Spleen (tissue), 11 donors: ENCODE data around the gene CTNNA2. TPM values are rescaled to one million over a fixed set of nuclear protein-coding genes. Genes with fewer than 3 reads are reported as not detected.

Experiments
- DNase-seq: peaks from one replicate; pipeline ENCODE4 v3.0.0-alpha.2; 2020
- H3K27ac ChIP-seq, 8 donors: fragments of 200-600 bp; sonication (generic) in 7 of 8; 1 replicate in 4 of 8; 2 replicates in 4 of 8; pipeline versions ENCODE4 v1.5.0 to v1.8.0; 2016 to 2021; ENCODE audit warnings: inconsistent platforms in 4 of 8, mild to moderate bottlenecking in 4 of 8, moderate library complexity in 1 of 8
- H3K27me3 ChIP-seq, 7 donors: fragments of 200-600 bp; sonication (generic) in 6 of 7; replicated peaks in 1 of 7; 1 replicate in 4 of 7; 2 replicates in 3 of 7; pipeline versions ENCODE4 v1.5.0 to v1.8.0; 2016 to 2021; ENCODE audit warnings: inconsistent platforms in 3 of 7, mild to moderate bottlenecking in 1 of 7
- H3K36me3 ChIP-seq, 6 donors: fragments of 200-600 bp; sonication (generic) in 5 of 6; 1 replicate in 4 of 6; 2 replicates in 2 of 6; pipeline versions ENCODE4 v1.5.0 to v1.8.0; 2016 to 2021; ENCODE audit warnings: inconsistent platforms in 2 of 6
- H3K4me1 ChIP-seq, 6 donors: fragments of 200-600 bp; sonication (generic) in 5 of 6; 1 replicate in 3 of 6; 2 replicates in 3 of 6; pipeline versions ENCODE4 v1.5.0 to v1.8.0; 2016 to 2021; ENCODE audit warnings: inconsistent platforms in 3 of 6
- H3K4me3 ChIP-seq, 8 donors: fragments of 200-600 bp; sonication (generic) in 7 of 8; 1 replicate in 4 of 8; 2 replicates in 4 of 8; pipeline versions ENCODE4 v1.5.0 to v1.8.0; 2016 to 2021; ENCODE audit warnings: inconsistent platforms in 4 of 8, mild to moderate bottlenecking in 4 of 8, moderate library complexity in 2 of 8
- H3K9me3 ChIP-seq, 8 donors: fragments of 200-600 bp; sonication (generic) in 7 of 8; 1 replicate in 4 of 8; 2 replicates in 4 of 8; pipeline versions ENCODE4 v1.5.0 to v1.8.0; 2016 to 2021; ENCODE audit warnings: inconsistent platforms in 4 of 8
- POLR2A ChIP-seq, 3 donors: fragments of 450-650 bp; IDR thresholded peaks; one replicate each; pipeline ENCODE4 v1.5.1; 2017; ENCODE audit warnings: antibody characterized with exemption in 3 of 3, mild to moderate bottlenecking in 1 of 3
- POLR2AphosphoS5 ChIP-seq, 3 donors: sonication (generic); formaldehyde crosslinking; IDR thresholded peaks; one replicate each; pipeline ENCODE4 v1.5.1; 2017; ENCODE audit warnings: antibody characterized with exemption in 3 of 3
- WGBS, 5 donors: extraction: QIAGEN DNeasy Blood & Tissue Kit in 3 of 5; methylation state at CpG; one replicate each; pipeline versions ENCODE4 v1.1.5 to v1.1.7; 2013 to 2018; 5-methylcytosine and 5-hydroxymethylcytosine counted together
- intact Hi-C: fragments of 100-400 bp; cut with DNase I; formaldehyde crosslinking; loops from one replicate; pipeline ENCODE4 v1.15.0; 2023; ENCODE audit warnings: low total_unique reads
- polyA plus RNA-seq, 3 donors: library from polyadenylated mRNA; stranded (reverse); fragments of 200-250 nt; gene quantifications; one replicate each; pipeline ENCODE4 v1.2.1, GENCODE V29; 2013
- total RNA-seq, 7 donors: library from RNA; depleted of rRNA in 3 of 7; stranded (reverse); fragments of >200 nt in 3 of 7; fragmentation: NEBNext Ultra II Directional in 4 of 7; extraction: Animal tissue kit (Norgen Biotek cat#: 25700) in 4 of 7; gene quantifications; one replicate each; pipeline versions ENCODE4 v1.1.0 to v1.2.1, GENCODE V29; 2016 to 2021
- TF ChIP-seq, protein P1 (sequence below), 11 experiments: fragments of 200-600 bp in 7 of 11; fragments of 450-650 bp in 4 of 11; sonication (generic) in 4 of 11; IDR thresholded peaks in 8 of 11; conservative IDR thresholded peaks in 3 of 11; 1 replicate in 7 of 11; 2 replicates in 4 of 11; pipeline versions ENCODE4 v1.4.0 to v1.8.0; 2016 to 2021; ENCODE audit warnings: antibody characterized with exemption in 11 of 11, inconsistent platforms in 4 of 11, mild to moderate bottlenecking in 1 of 11
- donor health status: healthy with polysubstance abuse.
- donor health status: DM: no; HTN: no; CAD: no; lungs with moderate emphysema.
- donor health status: DM: no; HTN: no; CAD: no.
- donor health status: Bipolar disorder and iron deficiency.
- donor health status: healthy.
- donor health status: DM: no; HTN: no; CAD: no.
- donor health status: DM: yes; HTN: yes; CAD: no.

CTNNA2 gene
- total and polyA plus RNA-seq, 10 donors = not detected

DNA sequence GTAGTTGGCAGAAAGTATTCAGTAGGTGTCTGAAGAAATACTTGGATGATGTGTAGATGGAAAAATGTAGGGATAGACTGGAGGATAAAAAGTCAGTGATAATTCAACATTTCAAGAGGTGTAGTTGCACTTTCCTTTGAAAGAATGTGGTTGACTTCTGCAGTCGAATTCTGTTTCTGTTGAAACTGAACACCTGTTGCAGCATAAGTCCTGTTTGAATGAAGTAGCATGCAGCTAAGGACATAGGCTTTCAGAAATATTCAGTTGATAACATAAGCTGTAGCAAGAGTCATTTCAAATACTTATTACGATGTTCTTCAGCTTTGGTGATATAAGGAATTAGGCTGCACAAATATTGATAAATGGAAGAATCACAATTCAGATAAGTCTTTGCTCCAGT, 1129.6 kb downstream of the CTNNA2 start:
- H3K9me3 ChIP-seq = peaks cover 0 to 24% (median 4%) of the 10 kb centered on the region in 8 donors
- 71 to 81% (median 78%) methylated on average over 2 of the region's 2 CpGs for WGBS, 5 donors
- no peak overlapping the region for H3K27ac ChIP-seq
- H3K4me3 ChIP-seq = no peak overlapping the region
- H3K27me3 ChIP-seq = no peaks in the 10 kb centered on the region
- intact Hi-C loops = no loop called here
- TF ChIP-seq POLR2A (IDR thresholded peaks at IDR 0.05) (no peak), POLR2AphosphoS5 (IDR thresholded peaks at IDR 0.05) (no peak)
- TF ChIP-seq, protein P1, sequence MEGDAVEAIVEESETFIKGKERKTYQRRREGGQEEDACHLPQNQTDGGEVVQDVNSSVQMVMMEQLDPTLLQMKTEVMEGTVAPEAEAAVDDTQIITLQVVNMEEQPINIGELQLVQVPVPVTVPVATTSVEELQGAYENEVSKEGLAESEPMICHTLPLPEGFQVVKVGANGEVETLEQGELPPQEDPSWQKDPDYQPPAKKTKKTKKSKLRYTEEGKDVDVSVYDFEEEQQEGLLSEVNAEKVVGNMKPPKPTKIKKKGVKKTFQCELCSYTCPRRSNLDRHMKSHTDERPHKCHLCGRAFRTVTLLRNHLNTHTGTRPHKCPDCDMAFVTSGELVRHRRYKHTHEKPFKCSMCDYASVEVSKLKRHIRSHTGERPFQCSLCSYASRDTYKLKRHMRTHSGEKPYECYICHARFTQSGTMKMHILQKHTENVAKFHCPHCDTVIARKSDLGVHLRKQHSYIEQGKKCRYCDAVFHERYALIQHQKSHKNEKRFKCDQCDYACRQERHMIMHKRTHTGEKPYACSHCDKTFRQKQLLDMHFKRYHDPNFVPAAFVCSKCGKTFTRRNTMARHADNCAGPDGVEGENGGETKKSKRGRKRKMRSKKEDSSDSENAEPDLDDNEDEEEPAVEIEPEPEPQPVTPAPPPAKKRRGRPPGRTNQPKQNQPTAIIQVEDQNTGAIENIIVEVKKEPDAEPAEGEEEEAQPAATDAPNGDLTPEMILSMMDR (IDR thresholded peaks at IDR 0.05 in 8 of 11, conservative IDR thresholded peaks at IDR 0.05 in 3 of 11) = no peak
- DNase-seq = no peak
- no peaks in the 10 kb centered on the region for H3K4me1 ChIP-seq
- no peaks in the 10 kb centered on the region for H3K36me3 ChIP-seq

DNA sequence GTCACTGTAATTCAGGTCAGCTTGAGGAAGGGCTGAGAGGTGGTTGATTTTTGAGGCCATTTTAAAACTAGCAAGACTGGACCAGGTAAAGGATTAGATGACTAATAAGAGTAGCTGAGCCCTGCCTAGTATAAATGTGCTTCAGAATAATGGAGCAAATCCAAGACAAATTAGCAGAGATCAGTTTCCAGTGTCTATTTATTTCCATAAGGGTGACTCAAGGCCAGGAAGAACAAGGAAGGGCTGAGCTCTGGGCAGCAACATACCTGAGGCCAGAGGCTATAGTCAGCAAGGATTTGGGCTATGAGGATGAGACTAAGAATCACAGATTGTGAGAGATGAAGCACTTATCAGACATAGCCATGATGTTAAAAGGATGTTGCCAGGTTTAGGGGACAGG, 1130.7 kb downstream of the CTNNA2 start:
- no peak for DNase-seq
- no peaks in the 10 kb centered on the region for H3K36me3 ChIP-seq
- H3K4me1 ChIP-seq = no peaks in the 10 kb centered on the region
- intact Hi-C loops = no loop called here
- no peak overlapping the region for H3K4me3 ChIP-seq
- H3K9me3 ChIP-seq = peaks cover 0 to 19% (median 2%) of the 10 kb centered on the region in 8 donors
- no peaks in the 10 kb centered on the region for H3K27me3 ChIP-seq
- H3K27ac ChIP-seq = no peak overlapping the region
- TF ChIP-seq POLR2A (IDR thresholded peaks at IDR 0.05) = no peak
- TF ChIP-seq POLR2AphosphoS5 (IDR thresholded peaks at IDR 0.05) = no peak
- TF ChIP-seq, protein P1 (IDR thresholded peaks at IDR 0.05 in 8 of 11, conservative IDR thresholded peaks at IDR 0.05 in 3 of 11) = no peak

DNA sequence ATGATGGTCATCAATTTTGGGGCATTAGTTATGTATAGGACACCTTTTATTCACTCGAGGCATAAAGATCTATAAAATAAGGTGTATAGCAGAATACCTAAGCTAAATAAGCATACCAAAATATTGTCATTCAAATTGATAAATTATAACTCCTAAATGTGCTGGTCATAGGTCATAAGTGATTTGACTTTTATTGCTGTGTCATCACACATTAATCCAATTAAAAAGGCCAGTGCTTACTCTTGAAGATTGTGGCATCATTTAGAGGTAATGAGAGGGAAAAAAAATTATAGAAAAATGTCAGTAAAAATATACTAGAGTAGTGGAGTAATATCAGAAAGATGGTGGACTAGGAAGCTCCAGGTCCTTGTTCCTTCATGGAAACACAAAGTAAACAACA, 1138.6 kb downstream of the CTNNA2 start:
- TF ChIP-seq POLR2A (IDR thresholded peaks at IDR 0.05) (no peak), POLR2AphosphoS5 (IDR thresholded peaks at IDR 0.05) (no peak)
- TF ChIP-seq, protein P1 (IDR thresholded peaks at IDR 0.05 in 8 of 11, conservative IDR thresholded peaks at IDR 0.05 in 3 of 11) = no peak
- 70 to 84% (median 77%) methylated on average over 1 of the region's 1 CpG for WGBS, 5 donors
- no peaks in the 10 kb centered on the region for H3K27me3 ChIP-seq

DNA sequence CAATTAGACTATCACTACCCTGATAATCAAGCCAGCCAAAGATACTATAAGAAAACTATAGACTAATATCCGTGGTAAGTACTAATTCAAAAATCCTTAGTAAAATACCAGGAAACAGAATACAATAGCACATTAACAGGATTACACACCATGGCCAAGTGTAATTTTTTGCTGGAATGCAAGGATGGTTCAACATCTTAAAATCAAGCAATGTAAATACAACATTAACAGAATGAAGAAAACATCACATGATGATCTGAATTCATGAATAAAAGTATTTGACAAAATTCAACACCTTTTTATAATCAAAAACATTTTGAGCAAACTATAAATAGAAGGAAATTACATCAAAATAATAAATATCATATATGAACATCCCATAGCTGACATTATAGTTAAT, 1142.4 kb downstream of the CTNNA2 start:
- Histone ChIP-seq H3K36me3 (no peaks in the 10 kb centered on the region), H3K9me3 (peaks cover 0 to 77% (median 58%) of the 10 kb centered on the region in 8 donors), H3K27ac (no peak overlapping the region), H3K27me3 (no peaks in the 10 kb centered on the region), H3K4me1 (no peaks in the 10 kb centered on the region), H3K4me3 (no peak overlapping the region)
- intact Hi-C loops = no loop called here
- DNase-seq = no peak
- 61 to 91% (median 83%) methylated on average over 1 of the region's 1 CpG for WGBS, 5 donors
- no peak for TF ChIP-seq POLR2A (IDR thresholded peaks at IDR 0.05)
- TF ChIP-seq POLR2AphosphoS5 (IDR thresholded peaks at IDR 0.05) = no peak
- TF ChIP-seq, protein P1 (IDR thresholded peaks at IDR 0.05 in 8 of 11, conservative IDR thresholded peaks at IDR 0.05 in 3 of 11) = no peak

More for the DNA sequence above, 1138.6 kb downstream of the CTNNA2 start:
- no peak overlapping the region for H3K4me3 ChIP-seq
- no peaks in the 10 kb centered on the region for H3K4me1 ChIP-seq
- H3K27ac ChIP-seq = no peak overlapping the region
- no peak for DNase-seq
- peaks cover 0 to 55% (median 44%) of the 10 kb centered on the region in 8 donors for H3K9me3 ChIP-seq
- intact Hi-C loops = no loop called here
- no peaks in the 10 kb centered on the region for H3K36me3 ChIP-seq
